WERI-Rb-1 (cell line): ENCODE measurements around the gene MYO3A.

Experiments used
- DNase-seq: peaks from one replicate; pipeline ENCODE4 v3.0.0-alpha.2; 2020
- H3K27ac ChIP-seq: fragments of 250-450 bp; sonication (Bioruptor Pico); 2 replicates; pipeline ENCODE4 v1.5.1; 2020; ENCODE audit warnings: mild to moderate bottlenecking, moderate library complexity
- H3K27me3 ChIP-seq: fragments of 250-450 bp; sonication (Bioruptor Pico); 2 replicates; pipeline ENCODE4 v1.5.1; 2021; ENCODE audit warnings: mild to moderate bottlenecking, low read depth, moderate library complexity; ENCODE audit not compliant: insufficient read depth, severe bottlenecking
- H3K36me3 ChIP-seq: fragments of 250-450 bp; sonication (Bioruptor Pico); 2 replicates; pipeline ENCODE4 v1.5.1; 2020; ENCODE audit warnings: mild to moderate bottlenecking, moderate library complexity
- H3K4me3 ChIP-seq: 2 replicates; pipeline ENCODE4 v1.5.1; 2011; ENCODE audit warnings: low read depth, mild to moderate bottlenecking, control low read depth, low read length
- H3K9me3 ChIP-seq: fragments of 250-450 bp; sonication (Bioruptor Pico); 2 replicates; pipeline ENCODE4 v1.5.1; 2021; ENCODE audit warnings: mild to moderate bottlenecking, moderate library complexity; ENCODE audit not compliant: severe bottlenecking
- CTCF ChIP-seq: IDR thresholded peaks from 2 replicates; pipeline ENCODE4 v1.5.1; 2011; ENCODE audit warnings: low read depth, mild to moderate bottlenecking, control low read depth, inconsistent platforms, low read length

MYO3A gene

GRCh38 chr10:25899304-25899703 lies 34.7 kb upstream of the MYO3A start:
- no peaks in the 10 kb centered on the region for H3K9me3 ChIP-seq
- DNase-seq = no peak
- no peak for TF ChIP-seq CTCF

GRCh38 chr10:25901199-25901598 lies 32.8 kb upstream of the MYO3A start:
- H3K9me3 ChIP-seq = no peaks in the 10 kb centered on the region
- no peak for TF ChIP-seq CTCF
- H3K36me3 ChIP-seq = no peaks in the 10 kb centered on the region
- H3K27ac ChIP-seq = no peak overlapping the region
- H3K27me3 ChIP-seq = no peaks in the 10 kb centered on the region
- DNase-seq = no peak
- H3K4me3 ChIP-seq = no peak overlapping the region

More at GRCh38 chr10:25899304-25899703, 34.7 kb upstream of the MYO3A start:
- Histone ChIP-seq H3K27me3 (no peaks in the 10 kb centered on the region), H3K36me3 (no peaks in the 10 kb centered on the region), H3K4me3 (no peak overlapping the region), H3K27ac (no peak overlapping the region)

GRCh38 chr10:25902002-25902401 lies 32.0 kb upstream of the MYO3A start:
- Histone ChIP-seq H3K36me3 (no peaks in the 10 kb centered on the region), H3K9me3 (no peaks in the 10 kb centered on the region), H3K4me3 (no peak overlapping the region), H3K27me3 (no peaks in the 10 kb centered on the region), H3K27ac (no peak overlapping the region)
- no peak for TF ChIP-seq CTCF
- no peak for DNase-seq

GRCh38 chr10:25907261-25907660 lies 26.8 kb upstream of the MYO3A start:
- H3K4me3 ChIP-seq = no peak overlapping the region
- no peaks in the 10 kb centered on the region for H3K36me3 ChIP-seq
- no peak for TF ChIP-seq CTCF
- no peaks in the 10 kb centered on the region for H3K9me3 ChIP-seq
- no peaks in the 10 kb centered on the region for H3K27me3 ChIP-seq
- DNase-seq = no peak
- no peak overlapping the region for H3K27ac ChIP-seq

- no peak for DNase-seq
- H3K4me3 ChIP-seq = no peak overlapping the region
- H3K36me3 ChIP-seq = no peaks in the 10 kb centered on the region
- no peaks in the 10 kb centered on the region for H3K27me3 ChIP-seq
- no peaks in the 10 kb centered on the region for H3K9me3 ChIP-seq
- TF ChIP-seq CTCF = no peak
- H3K27ac ChIP-seq = no peak overlapping the region
Measured at GRCh38 chr10:25912866-25913265, 21.2 kb upstream of the MYO3A start.

- DNase-seq = no peak
- H3K36me3 ChIP-seq = no peaks in the 10 kb centered on the region
- no peak for TF ChIP-seq CTCF
- no peak overlapping the region for H3K4me3 ChIP-seq
- H3K27ac ChIP-seq = no peak overlapping the region
- H3K27me3 ChIP-seq = no peaks in the 10 kb centered on the region
- H3K9me3 ChIP-seq = no peaks in the 10 kb centered on the region
Measured at GRCh38 chr10:25914776-25915175, 19.3 kb upstream of the MYO3A start.
